Neuronal stem cell (in vitro differentiated cells): ENCODE data around the gene PLEKHG1.

Experiments
- DNase-seq: peaks from one replicate; pipeline ENCODE4 v3.0.0-alpha.2; 2013; ENCODE audit warnings: low spot score
- H2AFZ ChIP-seq: one replicate; pipeline ENCODE4 v1.6.1; 2013; ENCODE audit warnings: mild to moderate bottlenecking, low read length, inconsistent platforms
- H2AK5ac ChIP-seq: 2 replicates; pipeline ENCODE4 v1.6.1; 2013; ENCODE audit warnings: low read depth, mild to moderate bottlenecking, inconsistent platforms, low read length, moderate library complexity, mixed read lengths
- H2BK120ac ChIP-seq: 2 replicates; pipeline ENCODE4 v1.6.1; 2013; ENCODE audit warnings: low read depth, mild to moderate bottlenecking, inconsistent platforms, low read length, moderate library complexity, mixed read lengths
- H2BK12ac ChIP-seq: one replicate; pipeline ENCODE4 v1.6.1; 2013; ENCODE audit warnings: low read length, inconsistent platforms
- H2BK15ac ChIP-seq: 2 replicates; pipeline ENCODE4 v1.6.1; 2013; ENCODE audit warnings: mild to moderate bottlenecking, low read length, inconsistent platforms, mixed read lengths
- H2BK5ac ChIP-seq: one replicate; pipeline ENCODE4 v1.6.1; 2013; ENCODE audit warnings: inconsistent platforms, mild to moderate bottlenecking, low read length, moderate library complexity
- H3K14ac ChIP-seq: one replicate; pipeline ENCODE4 v1.6.1; 2013; ENCODE audit warnings: low read length, inconsistent platforms
- H3K18ac ChIP-seq: 2 replicates; pipeline ENCODE4 v1.6.1; 2013; ENCODE audit warnings: low read length, inconsistent platforms
- H3K23ac ChIP-seq: 2 replicates; pipeline ENCODE4 v1.6.1; 2013; ENCODE audit warnings: low read depth, mild to moderate bottlenecking, mixed read lengths, low read length, inconsistent platforms; ENCODE audit not compliant: poor library complexity
- H3K27ac ChIP-seq: replicated peaks from 3 replicates; pipeline ENCODE4 v1.5.1; 2013; ENCODE audit warnings: low read length, inconsistent platforms
- H3K27me3 ChIP-seq, 3 experiments: 2 replicates each; pipeline ENCODE4 v1.6.1; 2013; ENCODE audit warnings: low read length in 3 of 3, mild to moderate bottlenecking in 2 of 3, inconsistent platforms in 1 of 3, low read depth in 1 of 3, mixed read lengths in 1 of 3, moderate library complexity in 1 of 3; ENCODE audit not compliant: control insufficient read depth in 3 of 3, insufficient read depth in 3 of 3
- H3K36me3 ChIP-seq, 2 donors: replicated peaks in 1 of 2; 2 replicates each; pipeline ENCODE4 v1.6.1; 2013; ENCODE audit warnings: low read length in 2 of 2; ENCODE audit not compliant: control insufficient read depth in 2 of 2, insufficient read depth in 2 of 2
- H3K4ac ChIP-seq: 2 replicates; pipeline ENCODE4 v1.6.1; 2013; ENCODE audit warnings: inconsistent platforms, mild to moderate bottlenecking, low read length, moderate library complexity
- H3K4me1 ChIP-seq, 2 donors: 1 replicate in 1 of 2; 2 replicates in 1 of 2; pipeline ENCODE4 v1.6.1; 2013; ENCODE audit warnings: low read length in 2 of 2, low read depth in 1 of 2; ENCODE audit not compliant: control insufficient read depth in 2 of 2, insufficient read depth in 1 of 2
- H3K4me2 ChIP-seq: one replicate; pipeline ENCODE4 v1.6.1; 2013; ENCODE audit warnings: mild to moderate bottlenecking, low read length, inconsistent platforms; ENCODE audit not compliant: insufficient read depth, poor library complexity, severe bottlenecking
- H3K4me3 ChIP-seq, 2 donors: 2 replicates each; pipeline ENCODE4 v1.5.1; 2013; ENCODE audit warnings: low read length in 2 of 2, mild to moderate bottlenecking in 2 of 2, inconsistent platforms in 1 of 2, moderate library complexity in 1 of 2
- H3K79me1 ChIP-seq: one replicate; pipeline ENCODE4 v1.6.1; 2013; ENCODE audit warnings: low read depth, mild to moderate bottlenecking, inconsistent platforms, low read length, moderate library complexity
- H3K9ac ChIP-seq: one replicate; pipeline ENCODE4 v1.6.1; 2013; ENCODE audit warnings: mild to moderate bottlenecking, low read depth, low read length, inconsistent platforms; ENCODE audit not compliant: poor library complexity
- H3K9me3 ChIP-seq, 2 donors: replicated peaks in 1 of 2; 2 replicates each; pipeline versions ENCODE3 to v1.6.1; 2013; ENCODE audit warnings: low read length in 2 of 2, mild to moderate bottlenecking in 2 of 2, inconsistent platforms in 1 of 2, low read depth in 1 of 2, mixed read lengths in 1 of 2, moderate library complexity in 1 of 2; ENCODE audit not compliant: control insufficient read depth in 2 of 2, insufficient read depth in 1 of 2
- H4K8ac ChIP-seq: one replicate; pipeline ENCODE4 v1.6.1; 2013; ENCODE audit warnings: low read depth, mild to moderate bottlenecking, inconsistent platforms, low read length, moderate library complexity
- H4K91ac ChIP-seq: one replicate; pipeline ENCODE4 v1.6.1; 2013; ENCODE audit warnings: low read length, low read depth, mild to moderate bottlenecking, inconsistent platforms; ENCODE audit not compliant: poor library complexity
- WGBS, 2 donors: extraction: QIAGEN DNeasy Blood & Tissue Kit; methylation state at CpG; one replicate each; pipeline ENCODE4 v1.1.7; 2013; ENCODE audit warnings: missing lambda C conversion rate in 2 of 2, mixed read lengths in 1 of 2; ENCODE audit not compliant: insufficient read length in 2 of 2, insufficient replicate concordance in 1 of 2; ENCODE audit errors: extremely low coverage in 2 of 2; 5-methylcytosine and 5-hydroxymethylcytosine counted together

The PLEKHG1 gene

GRCh38 chr6:150598858-150599198 lies 857 bp upstream of the PLEKHG1 start:
- Histone ChIP-seq H3K27ac (no peak overlapping the region), H3K79me1 (peaks cover 3% of the 10 kb centered on the region), H3K14ac (no peak overlapping the region), H3K4me2 (no peak overlapping the region), H2BK12ac (no peak overlapping the region), H3K36me3 (no peaks in the 10 kb centered on the region), H2AFZ (no peak overlapping the region), H3K18ac (no peak overlapping the region), H2BK5ac (no peak overlapping the region), H3K4me3 (no peak overlapping the region), H3K4ac (no peak overlapping the region), H3K27me3 (peaks cover 0 to 5% (median 0%) of the 10 kb centered on the region in 3 experiments), H3K23ac (no peak overlapping the region), H4K91ac (no peak overlapping the region), H2BK15ac (no peak overlapping the region), H2AK5ac (no peak overlapping the region), H4K8ac (no peak overlapping the region), H2BK120ac (no peak overlapping the region), H3K9ac (no peak overlapping the region), H3K9me3 (no peaks in the 10 kb centered on the region), H3K4me1 (peaks cover 7 to 8% of the 10 kb centered on the region in 2 donors)
- no CpG with 5 or more reads among the region's 3 CpGs for WGBS, 2 donors
- DNase-seq, result no peak

GRCh38 chr6:150600010-150600300 lies 270 bp downstream of the PLEKHG1 start:
- Histone ChIP-seq H3K9me3 (no peaks in the 10 kb centered on the region), H2BK120ac (no peak overlapping the region), H3K79me1 (peaks cover 3% of the 10 kb centered on the region), H4K8ac (no peak overlapping the region), H3K4me3 (peak overlapping the region; percentile 71 to 85), H2BK5ac (peak overlapping the region; percentile 95), H3K23ac (peak overlapping the region; percentile 6), H3K4ac (no peak overlapping the region), H2AK5ac (peak overlapping the region; percentile 26), H3K27ac (peak overlapping the region; percentile 89), H3K4me1 (peaks cover 7 to 8% of the 10 kb centered on the region in 2 donors), H3K9ac (peak overlapping the region; percentile 91), H2BK15ac (peak overlapping the region; percentile 87), H3K36me3 (no peaks in the 10 kb centered on the region), H3K18ac (peak overlapping the region; percentile 98), H3K4me2 (peak overlapping the region; percentile 76), H3K27me3 (peaks cover 0 to 5% (median 0%) of the 10 kb centered on the region in 3 experiments), H2AFZ (peak overlapping the region; percentile 97), H2BK12ac (no peak overlapping the region), H4K91ac (no peak overlapping the region), H3K14ac (no peak overlapping the region)
- peak; percentile 31 for DNase-seq
- no CpG with 5 or more reads among the region's 38 CpGs for WGBS, 2 donors

- H2BK5ac ChIP-seq, result peak overlapping the region; percentile 95
- peak overlapping the region; percentile 71 to 85 for H3K4me3 ChIP-seq
- peak overlapping the region; percentile 76 for H3K4me2 ChIP-seq
- peak overlapping the region; percentile 98 for H3K18ac ChIP-seq
- peaks cover 0 to 5% (median 0%) of the 10 kb centered on the region in 3 experiments for H3K27me3 ChIP-seq
- H2AK5ac ChIP-seq, result peak overlapping the region; percentile 26
- peak overlapping the region; percentile 73 for H2BK120ac ChIP-seq
- H3K23ac ChIP-seq, result peak overlapping the region; percentile 6
- no peak overlapping the region for H4K91ac ChIP-seq
- no peaks in the 10 kb centered on the region for H3K9me3 ChIP-seq
- WGBS, 2 donors, result no CpG with 5 or more reads among the region's 69 CpGs
- peak overlapping the region; percentile 91 for H3K9ac ChIP-seq
- H3K4ac ChIP-seq, result no peak overlapping the region
- H3K27ac ChIP-seq, result peak overlapping the region; percentile 89
- no peak overlapping the region for H2BK12ac ChIP-seq
- H2BK15ac ChIP-seq, result peak overlapping the region; percentile 87
- H3K14ac ChIP-seq, result peak overlapping the region; percentile 89
- peaks cover 0 to 5% of the 10 kb centered on the region in 2 donors for H3K36me3 ChIP-seq
- no peak overlapping the region for H4K8ac ChIP-seq
- peak; percentile 84 for DNase-seq
- peaks cover 3% of the 10 kb centered on the region for H3K79me1 ChIP-seq
- peaks cover 7 to 8% of the 10 kb centered on the region in 2 donors for H3K4me1 ChIP-seq
- peak overlapping the region; percentile 97 for H2AFZ ChIP-seq
These were observed 774 bp downstream of the PLEKHG1 start for GRCh38 chr6:150600301-150601017.

- Histone ChIP-seq H3K79me1 (peaks cover 3% of the 10 kb centered on the region), H2BK5ac (no peak overlapping the region), H3K9me3 (no peaks in the 10 kb centered on the region), H3K27me3 (peaks cover 0 to 5% (median 0%) of the 10 kb centered on the region in 3 experiments), H3K4me1 (peaks cover 7 to 8% of the 10 kb centered on the region in 2 donors), H3K23ac (no peak overlapping the region), H2AFZ (no peak overlapping the region), H2BK12ac (no peak overlapping the region), H3K36me3 (peaks cover 0 to 8% of the 10 kb centered on the region in 2 donors), H2BK15ac (no peak overlapping the region), H3K18ac (no peak overlapping the region), H4K91ac (no peak overlapping the region), H3K27ac (no peak overlapping the region), H3K4ac (no peak overlapping the region), H4K8ac (no peak overlapping the region), H3K9ac (no peak overlapping the region), H3K14ac (no peak overlapping the region), H2AK5ac (no peak overlapping the region), H2BK120ac (no peak overlapping the region), H3K4me2 (peak overlapping the region; percentile 76), H3K4me3 (peak overlapping the region in 1 of 2 donors; percentile 71)
- WGBS, 2 donors, result no CpG with 5 or more reads among the region's 4 CpGs
- DNase-seq, result no peak
These were observed 1.8 kb downstream of the PLEKHG1 start for GRCh38 chr6:150601439-150601838.
